SK-N-SH (cell line): ENCODE measurements around the gene LIPJ. TPM values are rescaled to one million over a fixed set of nuclear protein-coding genes. Genes with fewer than 3 reads are reported as not detected.

Experiments used
- CTCF ChIA-PET: fragments of 300-600, 350-600 bp; formaldehyde crosslinking; extraction: SDS; loops from one replicate; lab custom pipeline; 2021; lab: Yijun Ruan, JAX
- POLR2A ChIA-PET: fragments of 350-600 bp; sonication (Branson Sonifier 250); formaldehyde crosslinking; extraction: SDS; loops from one replicate; lab custom pipeline; 2020; ENCODE audit warnings: antibody characterized with exemption, inconsistent platforms; lab: Yijun Ruan, JAX
- DNase-seq: peaks from one replicate; pipeline ENCODE4 v3.0.0; 2012
- H2AFZ ChIP-seq: fragments of 200-600 bp; sonication (generic); 2 replicates; pipeline ENCODE4 v1.8.1; 2016; ENCODE audit warnings: antibody characterized with exemption, mild to moderate bottlenecking, low read depth
- H3F3A ChIP-seq: fragments of 200-600 bp; sonication (generic); replicated peaks from 2 replicates; pipeline ENCODE3; 2016; ENCODE audit warnings: antibody characterized with exemption, mild to moderate bottlenecking; ENCODE audit not compliant: insufficient read depth
- H3K27ac ChIP-seq, 2 experiments: fragments of 200-500 bp in 1 of 2; fragments of 200-600 bp in 1 of 2; sonication (Bioruptor generic) in 1 of 2; sonication (generic), shearing (Covaris generic) in 1 of 2; 2 replicates each; pipeline versions ENCODE4 v1.5.1 to v1.6.1; 2014 to 2016; ENCODE audit warnings: low read depth in 2 of 2, inconsistent platforms in 1 of 2, low read length in 1 of 2, mild to moderate bottlenecking in 1 of 2, mixed read lengths in 1 of 2
- H3K27me3 ChIP-seq: fragments of 200-600 bp; sonication (generic), shearing (Covaris generic); 2 replicates; pipeline ENCODE4 v1.6.1; 2016; ENCODE audit warnings: mixed run types; ENCODE audit not compliant: insufficient read depth
- H3K36me3 ChIP-seq, 2 experiments: fragments of 200-500 bp in 1 of 2; fragments of 200-600 bp in 1 of 2; sonication (Bioruptor generic) in 1 of 2; sonication (generic) in 1 of 2; replicated peaks in 1 of 2; 2 replicates each; pipeline versions ENCODE3 to v1.5.1; 2014 to 2016; ENCODE audit warnings: low read length in 1 of 2, mild to moderate bottlenecking in 1 of 2; ENCODE audit not compliant: insufficient read depth in 2 of 2, control insufficient read depth in 1 of 2
- H3K4me1 ChIP-seq, 2 experiments: fragments of 200-500 bp in 1 of 2; fragments of 200-600 bp in 1 of 2; sonication (Bioruptor generic) in 1 of 2; sonication (generic), shearing (Covaris generic) in 1 of 2; 2 replicates each; pipeline versions ENCODE4 v1.5.1 to v1.6.1; 2014 to 2016; ENCODE audit warnings: low read depth in 1 of 2, low read length in 1 of 2, mixed run types in 1 of 2; ENCODE audit not compliant: insufficient read depth in 2 of 2, control insufficient read depth in 1 of 2
- H3K4me2 ChIP-seq: fragments of 200-600 bp; sonication (generic), shearing (Covaris generic); 2 replicates; pipeline ENCODE4 v1.6.1; 2017; ENCODE audit warnings: mixed run types
- H3K4me3 ChIP-seq, 2 experiments: fragments of 200-500 bp in 1 of 2; fragments of 200-600 bp in 1 of 2; sonication (Bioruptor generic) in 1 of 2; sonication (generic), shearing (Covaris generic) in 1 of 2; 2 replicates each; pipeline versions ENCODE4 v1.5.1 to v1.8.1; 2014 to 2016; ENCODE audit warnings: low read depth in 2 of 2, inconsistent platforms in 1 of 2, low read length in 1 of 2, mild to moderate bottlenecking in 1 of 2, mixed read lengths in 1 of 2, moderate library complexity in 1 of 2
- H3K79me2 ChIP-seq: fragments of 200-600 bp; sonication (generic); 2 replicates; pipeline ENCODE4 v1.8.1; 2017; ENCODE audit warnings: mild to moderate bottlenecking; ENCODE audit not compliant: insufficient read depth
- H3K9ac ChIP-seq: fragments of 200-600 bp; sonication (generic); 2 replicates; pipeline ENCODE4 v1.6.1; 2017; ENCODE audit warnings: mixed run types
- H3K9me2 ChIP-seq: fragments of 200-600 bp; sonication (generic); 2 replicates; pipeline ENCODE4 v1.6.1; 2017; ENCODE audit warnings: mixed run types
- H3K9me3 ChIP-seq: fragments of 200-600 bp; sonication (generic); 2 replicates; pipeline ENCODE4 v1.6.1; 2017; ENCODE audit warnings: mixed run types, mild to moderate bottlenecking, moderate library complexity
- H4K20me1 ChIP-seq: fragments of 200-600 bp; sonication (generic); 2 replicates; pipeline ENCODE4 v1.6.1; 2017; ENCODE audit warnings: mild to moderate bottlenecking, mixed run types; ENCODE audit not compliant: insufficient read depth
- ELF1 ChIP-seq: IDR thresholded peaks from 2 replicates; pipeline ENCODE4 v1.4.0; 2012
- EP300 ChIP-seq, 2 experiments: IDR thresholded peaks; 2 replicates each; pipeline versions ENCODE4 v1.4.0 to v1.6.1; 2012; ENCODE audit warnings: borderline replicate concordance in 1 of 2, low read depth in 1 of 2, low read length in 1 of 2
- FOSL2 ChIP-seq: IDR thresholded peaks from 2 replicates; pipeline ENCODE4 v1.4.0; 2012; ENCODE audit warnings: low read depth, mild to moderate bottlenecking, moderate library complexity, borderline replicate concordance
- MEF2A ChIP-seq: IDR thresholded peaks from 2 replicates; pipeline ENCODE4 v1.4.0; 2012; ENCODE audit warnings: low read depth, borderline replicate concordance
- POLR2AphosphoS5 ChIP-seq: IDR thresholded peaks from 2 replicates; pipeline ENCODE4 v1.6.1; 2012; ENCODE audit warnings: low read depth, low read length
- RAD21 ChIP-seq: IDR thresholded peaks from 2 replicates; pipeline ENCODE4 v1.6.1; 2012; ENCODE audit warnings: mild to moderate bottlenecking, low read length
- RCOR1 ChIP-seq: fragments of 150-350 bp; IDR thresholded peaks from 2 replicates; pipeline ENCODE4 v1.6.1; 2017; ENCODE audit warnings: antibody characterized with exemption, low read length
- SIN3A ChIP-seq: IDR thresholded peaks from 2 replicates; pipeline ENCODE4 v1.6.1; 2012; ENCODE audit warnings: low read depth, mild to moderate bottlenecking, low read length, moderate library complexity, borderline replicate concordance
- TCF12 ChIP-seq: IDR thresholded peaks from 2 replicates; pipeline ENCODE4 v1.4.0; 2012
- YY1 ChIP-seq: IDR thresholded peaks from 2 replicates; pipeline ENCODE4 v1.4.0; 2012; ENCODE audit warnings: low read depth, mild to moderate bottlenecking
- WGBS: methylation state at CpG from one replicate; pipeline ENCODE4 v1.1.6; 2017; ENCODE audit warnings: low lambda C conversion rate; 5-methylcytosine and 5-hydroxymethylcytosine counted together
- polyA plus RNA-seq, 3 experiments: library from polyadenylated mRNA; depleted of rRNA; stranded (reverse); fragments of >200 nt; gene quantifications; 2 replicates each; pipeline ENCODE4 v1.2.3, GENCODE V29; 2012
- TF ChIP-seq, protein P1 (sequence below): IDR thresholded peaks from 2 replicates; pipeline ENCODE4 v1.6.1; 2012; ENCODE audit warnings: mild to moderate bottlenecking, low read depth, low read length, moderate library complexity
- TF ChIP-seq, protein P2 (sequence below): IDR thresholded peaks from 2 replicates; pipeline ENCODE4 v1.4.0; 2012; ENCODE audit warnings: low read depth, borderline replicate concordance

Gene LIPJ
- polyA plus RNA-seq, 1 of the 3 experiments (the other 2 are of a cell fraction), result not detected

DNA sequence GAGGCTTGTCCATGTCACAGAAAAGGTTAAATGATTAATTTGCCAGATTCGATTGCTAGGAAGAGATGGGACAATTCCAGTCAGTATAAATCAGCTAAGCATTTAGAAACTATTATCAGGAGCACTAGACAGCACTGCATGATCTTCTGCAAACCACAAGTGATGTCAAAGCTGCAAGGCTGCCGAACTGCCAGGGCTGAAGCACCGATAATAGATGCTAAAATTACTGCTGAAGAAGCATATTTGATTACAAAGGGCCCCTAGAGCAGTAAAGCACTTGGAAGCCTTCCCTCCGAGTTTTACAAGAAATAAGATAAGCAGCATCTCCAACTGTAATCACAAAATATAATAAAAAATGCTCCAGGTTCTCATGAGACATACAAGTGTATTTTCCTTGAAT lies 44.0 kb upstream of the LIPJ start (continued):
- TF ChIP-seq, protein P1, sequence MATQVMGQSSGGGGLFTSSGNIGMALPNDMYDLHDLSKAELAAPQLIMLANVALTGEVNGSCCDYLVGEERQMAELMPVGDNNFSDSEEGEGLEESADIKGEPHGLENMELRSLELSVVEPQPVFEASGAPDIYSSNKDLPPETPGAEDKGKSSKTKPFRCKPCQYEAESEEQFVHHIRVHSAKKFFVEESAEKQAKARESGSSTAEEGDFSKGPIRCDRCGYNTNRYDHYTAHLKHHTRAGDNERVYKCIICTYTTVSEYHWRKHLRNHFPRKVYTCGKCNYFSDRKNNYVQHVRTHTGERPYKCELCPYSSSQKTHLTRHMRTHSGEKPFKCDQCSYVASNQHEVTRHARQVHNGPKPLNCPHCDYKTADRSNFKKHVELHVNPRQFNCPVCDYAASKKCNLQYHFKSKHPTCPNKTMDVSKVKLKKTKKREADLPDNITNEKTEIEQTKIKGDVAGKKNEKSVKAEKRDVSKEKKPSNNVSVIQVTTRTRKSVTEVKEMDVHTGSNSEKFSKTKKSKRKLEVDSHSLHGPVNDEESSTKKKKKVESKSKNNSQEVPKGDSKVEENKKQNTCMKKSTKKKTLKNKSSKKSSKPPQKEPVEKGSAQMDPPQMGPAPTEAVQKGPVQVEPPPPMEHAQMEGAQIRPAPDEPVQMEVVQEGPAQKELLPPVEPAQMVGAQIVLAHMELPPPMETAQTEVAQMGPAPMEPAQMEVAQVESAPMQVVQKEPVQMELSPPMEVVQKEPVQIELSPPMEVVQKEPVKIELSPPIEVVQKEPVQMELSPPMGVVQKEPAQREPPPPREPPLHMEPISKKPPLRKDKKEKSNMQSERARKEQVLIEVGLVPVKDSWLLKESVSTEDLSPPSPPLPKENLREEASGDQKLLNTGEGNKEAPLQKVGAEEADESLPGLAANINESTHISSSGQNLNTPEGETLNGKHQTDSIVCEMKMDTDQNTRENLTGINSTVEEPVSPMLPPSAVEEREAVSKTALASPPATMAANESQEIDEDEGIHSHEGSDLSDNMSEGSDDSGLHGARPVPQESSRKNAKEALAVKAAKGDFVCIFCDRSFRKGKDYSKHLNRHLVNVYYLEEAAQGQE, result no peak
- TF ChIP-seq YY1 (no peak), POLR2AphosphoS5 (no peak), FOSL2 (no peak), ELF1 (no peak), TCF12 (no peak), RAD21 (no peak), RCOR1 (no peak), EP300 (IDR thresholded peaks at IDR 0.05; ENCODE audit: borderline replicate concordance in 1 of 2, low read depth in 1 of 2, low read length in 1 of 2) (no peak), MEF2A (no peak)
- TF ChIP-seq, protein P2, sequence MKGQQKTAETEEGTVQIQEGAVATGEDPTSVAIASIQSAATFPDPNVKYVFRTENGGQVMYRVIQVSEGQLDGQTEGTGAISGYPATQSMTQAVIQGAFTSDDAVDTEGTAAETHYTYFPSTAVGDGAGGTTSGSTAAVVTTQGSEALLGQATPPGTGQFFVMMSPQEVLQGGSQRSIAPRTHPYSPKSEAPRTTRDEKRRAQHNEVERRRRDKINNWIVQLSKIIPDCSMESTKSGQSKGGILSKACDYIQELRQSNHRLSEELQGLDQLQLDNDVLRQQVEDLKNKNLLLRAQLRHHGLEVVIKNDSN, result no peak

DNA sequence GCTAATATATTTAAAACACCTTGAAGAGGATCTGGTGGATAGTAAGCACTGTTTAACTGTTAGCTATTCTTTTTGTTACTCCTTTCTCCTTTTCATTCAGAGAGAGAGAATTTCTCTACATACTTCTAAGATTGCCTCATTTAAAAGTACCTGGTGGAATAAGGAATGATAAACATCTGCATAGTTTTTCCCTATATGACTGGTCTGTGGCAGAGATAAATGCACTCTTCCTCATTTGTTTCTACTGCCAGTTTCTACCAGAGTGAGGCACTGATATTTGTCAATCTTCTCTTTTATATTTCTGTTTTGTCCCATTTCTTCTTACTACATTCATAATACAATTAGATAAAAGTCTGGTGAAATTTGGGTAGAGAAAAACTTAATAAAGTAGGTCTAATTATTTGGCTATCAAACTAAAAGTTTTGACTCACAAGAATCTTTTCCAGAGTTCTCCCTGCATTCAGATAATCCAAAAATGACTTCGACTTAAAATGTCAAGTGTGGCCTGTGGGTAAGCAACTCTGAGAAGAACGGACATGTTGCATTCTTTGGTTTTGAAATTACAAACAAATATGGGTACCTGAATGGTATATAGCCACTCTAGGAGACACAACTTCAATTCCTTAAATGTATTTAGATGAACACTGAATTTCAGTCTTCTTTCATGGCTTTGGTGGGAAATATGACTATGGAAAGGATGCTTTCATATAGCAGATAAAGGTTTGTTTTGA lies 42.3 kb upstream of the LIPJ start:
- no peak for TF ChIP-seq SIN3A
- no peak for TF ChIP-seq ELF1
- Histone ChIP-seq H3F3A (no peaks in the 10 kb centered on the region), H3K4me3 (no peak overlapping the region), H2AFZ (no peak overlapping the region), H3K27ac (no peak overlapping the region), H3K4me1 (no peaks in the 10 kb centered on the region), H3K79me2 (no peaks in the 10 kb centered on the region), H3K4me2 (no peak overlapping the region), H4K20me1 (no peaks in the 10 kb centered on the region), H3K9ac (no peak overlapping the region), H3K9me3 (no peaks in the 10 kb centered on the region), H3K36me3 (no peaks in the 10 kb centered on the region), H3K27me3 (no peaks in the 10 kb centered on the region), H3K9me2 (no peaks in the 10 kb centered on the region)
- CTCF ChIA-PET, result interaction anchor here (0.6 to 2.6 kb wide), 3 partner anchors 12 to 694 kb away, joined by 3 to 7 read pairs (median 3); no protein-coding TSS in a partner anchor
- WGBS, result 90% methylated on average over 2 of the region's 2 CpGs
- POLR2A ChIA-PET, result no interaction called here
- DNase-seq, result no peak
